ENCODE results near the gene DLGAP4.

DLGAP4 gene

GRCh38 chr20:36274181-36274841 is 31.8 kb upstream of the DLGAP4 start:
- DNase-seq (ENCODE audit: low spot score) = no peak

DNA sequence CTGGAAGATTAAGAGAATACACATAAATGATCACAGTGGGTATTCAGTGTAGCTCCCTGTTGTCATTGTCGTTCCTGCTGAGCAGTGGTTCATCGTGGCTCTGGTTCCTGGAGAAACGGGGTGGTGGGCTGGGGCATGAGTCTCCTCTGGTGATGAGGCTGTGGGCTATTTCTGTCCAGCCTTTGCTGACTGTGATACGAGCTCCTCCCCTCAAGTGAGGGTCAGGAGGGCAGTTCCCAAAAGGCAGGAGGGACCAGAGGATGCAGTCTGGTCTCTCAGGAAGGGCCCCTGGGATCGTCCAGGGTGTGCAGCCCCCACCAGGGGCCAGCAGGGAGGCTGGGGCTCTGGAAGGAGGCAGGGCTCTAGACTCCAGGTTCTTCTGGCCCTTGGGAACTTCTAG is 31.1 kb upstream of the DLGAP4 start:
- no peak for DNase-seq (ENCODE audit: low spot score)

DNA sequence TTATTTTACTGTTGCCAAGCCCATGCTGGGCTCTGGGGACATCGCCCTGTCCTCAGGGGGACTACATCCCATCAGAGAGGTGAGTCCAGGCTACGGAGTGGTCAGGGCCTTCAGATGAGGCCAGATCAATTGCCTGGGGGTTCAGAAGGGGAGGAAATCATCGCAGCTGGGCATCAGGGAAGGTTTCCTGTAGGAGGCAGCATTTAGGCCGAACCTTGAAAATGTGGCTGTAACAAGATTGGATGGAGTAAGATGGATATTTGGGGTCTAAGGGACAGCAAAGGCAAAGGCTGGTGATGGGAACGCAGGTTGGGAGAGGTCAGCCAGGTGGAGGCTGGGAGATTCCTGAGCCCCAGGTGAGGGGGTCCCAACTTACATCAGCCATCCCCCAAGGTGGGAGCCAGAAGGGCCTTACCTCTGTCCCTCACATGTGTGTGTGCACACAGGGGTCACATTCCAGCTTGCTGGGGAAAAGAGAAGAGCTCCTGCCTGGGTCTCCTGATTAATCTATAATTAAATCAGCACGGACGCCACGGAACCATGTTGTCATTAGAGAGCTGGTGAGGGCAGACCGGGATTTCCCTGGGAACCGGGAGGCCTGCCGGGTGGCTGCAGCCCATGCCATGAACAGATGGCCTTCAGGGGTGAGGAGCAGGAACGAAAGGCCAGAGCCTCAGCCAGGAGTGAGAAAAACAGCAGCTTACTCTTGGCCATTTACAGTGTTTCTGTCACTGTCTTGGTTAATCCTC is 30.5 kb upstream of the DLGAP4 start:
- DNase-seq (ENCODE audit: low spot score) = no peak

DNA sequence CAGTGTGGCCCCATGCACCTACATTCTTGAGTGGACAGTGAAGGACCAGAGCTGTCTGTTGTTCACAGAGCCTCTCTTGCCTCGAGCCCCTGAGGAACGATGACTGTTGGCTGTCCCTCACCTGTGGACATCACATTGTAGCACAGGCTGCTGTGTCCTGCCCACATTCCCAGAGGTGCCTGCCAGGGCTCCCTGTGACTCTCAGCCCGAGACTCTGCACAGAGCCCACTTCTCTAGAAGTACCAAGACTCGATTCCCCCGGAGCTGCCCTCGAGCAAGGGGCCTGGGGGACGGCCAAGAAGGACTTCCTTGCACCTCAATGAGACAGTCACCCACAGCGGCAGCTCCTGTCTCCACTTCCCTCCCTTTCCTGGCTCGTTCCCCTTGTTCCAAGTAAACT is 28.6 kb upstream of the DLGAP4 start:
- no peak for DNase-seq (ENCODE audit: low spot score)

GRCh38 chr20:36279362-36279761 is 26.8 kb upstream of the DLGAP4 start:
- no peak for DNase-seq (ENCODE audit: low spot score)

DNA sequence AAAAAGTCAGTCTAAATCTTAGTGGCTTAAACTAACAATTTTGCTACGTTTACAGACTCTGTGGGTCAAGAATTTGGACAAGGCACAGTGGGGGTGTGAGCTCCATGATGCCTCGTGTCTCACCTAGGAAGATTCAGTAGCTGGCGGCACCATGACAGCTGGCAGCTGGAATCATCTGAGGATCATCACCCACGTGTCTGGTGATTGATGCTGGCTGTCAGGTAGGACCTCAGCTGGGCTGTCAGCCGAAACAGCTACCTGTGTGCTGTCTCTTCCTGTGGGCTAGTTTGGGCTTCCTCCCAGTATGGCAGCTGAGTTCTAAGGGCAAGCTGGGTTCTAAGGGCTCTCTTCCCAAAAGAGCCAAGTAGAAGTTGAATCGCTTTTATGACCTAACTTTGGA is 26.4 kb upstream of the DLGAP4 start:
- no peak for DNase-seq (ENCODE audit: low spot score)

DNA sequence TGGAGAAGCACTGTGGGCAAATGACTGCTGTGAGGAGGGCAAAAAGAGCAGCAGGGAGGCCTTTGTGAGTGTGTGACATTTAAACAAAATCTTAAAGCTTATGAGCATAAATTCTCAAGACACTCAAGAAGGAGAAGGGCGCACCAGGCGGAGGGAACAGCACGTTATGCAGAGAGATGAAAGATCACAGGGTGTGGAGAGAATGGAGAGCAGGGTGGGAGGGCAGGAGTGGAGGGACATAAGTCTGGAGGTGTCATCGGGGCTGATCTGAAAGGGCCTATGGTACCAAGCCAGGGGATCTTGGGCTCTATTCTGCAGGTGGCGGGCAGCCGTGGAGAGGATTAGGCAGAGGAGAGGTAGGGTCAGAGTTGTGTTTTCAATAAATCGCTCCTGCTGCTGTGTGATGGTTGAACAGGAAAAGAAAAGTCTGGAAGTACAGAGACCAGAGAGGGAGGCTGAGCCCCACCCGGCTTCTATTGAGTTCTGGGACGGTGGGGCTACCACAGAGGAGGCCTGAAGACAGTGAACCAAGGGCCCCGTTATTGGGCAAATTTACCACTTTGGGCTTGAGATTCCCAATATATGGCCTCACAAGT is 24.3 kb upstream of the DLGAP4 start:
- no peak for DNase-seq (ENCODE audit: low spot score)

- DNase-seq (ENCODE audit: low spot score) = no peak
Observed at GRCh38 chr20:36284751-36285150, 21.4 kb upstream of the DLGAP4 start.

DNA sequence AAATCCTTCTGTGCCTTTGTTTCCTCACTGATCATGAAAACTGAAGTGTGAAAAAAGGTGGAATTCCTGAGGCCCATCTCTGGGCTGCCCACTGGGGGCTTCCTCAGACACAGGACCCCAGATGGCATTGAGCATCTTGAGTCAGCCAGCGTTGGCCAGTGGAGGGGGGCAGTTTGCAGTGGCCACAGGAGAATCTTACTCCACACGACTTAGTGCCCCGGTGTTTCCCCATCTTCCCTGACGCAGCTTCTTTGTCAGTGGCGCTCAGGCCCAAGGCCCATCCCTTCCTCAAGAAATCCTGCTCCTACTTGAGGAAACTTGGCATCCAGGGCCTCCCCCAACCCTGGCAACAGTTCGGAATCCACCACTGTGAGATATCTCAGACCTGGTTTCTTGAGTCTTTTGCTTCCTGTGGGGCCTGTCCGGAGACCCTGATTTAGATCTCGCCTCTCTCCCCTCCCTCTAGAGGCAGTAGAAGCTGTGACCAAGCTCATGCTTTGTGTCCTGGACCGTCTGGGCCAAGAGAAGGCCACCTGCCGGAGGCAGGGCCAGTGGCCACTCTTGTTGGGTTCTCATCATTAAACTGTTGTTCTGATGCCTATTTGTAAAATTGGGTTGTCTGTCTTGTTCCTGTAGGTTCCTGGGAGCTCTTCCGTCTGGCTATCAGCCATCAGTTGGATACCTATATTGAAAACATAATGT is 20.2 kb upstream of the DLGAP4 start:
- no peak for DNase-seq (ENCODE audit: low spot score)

GRCh38 chr20:36297656-36298055 is 8.5 kb upstream of the DLGAP4 start:
- DNase-seq (ENCODE audit: low spot score) = no peak

GRCh38 chr20:36298061-36298460 is 8.1 kb upstream of the DLGAP4 start:
- no peak for DNase-seq (ENCODE audit: low spot score)

GRCh38 chr20:36298795-36299339 is 7.3 kb upstream of the DLGAP4 start:
- DNase-seq (ENCODE audit: low spot score) = no peak

DNA sequence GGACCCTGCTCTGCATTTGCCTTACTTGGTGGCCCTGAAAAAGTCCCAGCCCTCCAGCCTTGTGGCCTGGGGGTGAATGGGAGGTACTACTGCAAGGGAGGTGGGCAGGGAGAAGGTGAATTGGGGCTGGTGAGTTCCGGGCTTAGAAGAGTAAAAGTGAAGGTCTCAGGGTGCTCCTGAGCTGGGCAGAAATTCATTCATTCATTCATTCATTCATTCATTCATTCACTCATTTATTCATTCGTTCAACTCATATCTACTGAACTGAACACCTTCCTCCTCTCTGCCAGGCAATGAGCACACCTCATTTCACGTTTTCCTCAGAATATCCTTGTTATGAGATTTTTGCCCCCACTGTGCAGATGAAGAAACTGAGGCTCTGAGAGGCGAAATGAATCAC is 6.7 kb upstream of the DLGAP4 start:
- no peak for DNase-seq (ENCODE audit: low spot score)

DNA sequence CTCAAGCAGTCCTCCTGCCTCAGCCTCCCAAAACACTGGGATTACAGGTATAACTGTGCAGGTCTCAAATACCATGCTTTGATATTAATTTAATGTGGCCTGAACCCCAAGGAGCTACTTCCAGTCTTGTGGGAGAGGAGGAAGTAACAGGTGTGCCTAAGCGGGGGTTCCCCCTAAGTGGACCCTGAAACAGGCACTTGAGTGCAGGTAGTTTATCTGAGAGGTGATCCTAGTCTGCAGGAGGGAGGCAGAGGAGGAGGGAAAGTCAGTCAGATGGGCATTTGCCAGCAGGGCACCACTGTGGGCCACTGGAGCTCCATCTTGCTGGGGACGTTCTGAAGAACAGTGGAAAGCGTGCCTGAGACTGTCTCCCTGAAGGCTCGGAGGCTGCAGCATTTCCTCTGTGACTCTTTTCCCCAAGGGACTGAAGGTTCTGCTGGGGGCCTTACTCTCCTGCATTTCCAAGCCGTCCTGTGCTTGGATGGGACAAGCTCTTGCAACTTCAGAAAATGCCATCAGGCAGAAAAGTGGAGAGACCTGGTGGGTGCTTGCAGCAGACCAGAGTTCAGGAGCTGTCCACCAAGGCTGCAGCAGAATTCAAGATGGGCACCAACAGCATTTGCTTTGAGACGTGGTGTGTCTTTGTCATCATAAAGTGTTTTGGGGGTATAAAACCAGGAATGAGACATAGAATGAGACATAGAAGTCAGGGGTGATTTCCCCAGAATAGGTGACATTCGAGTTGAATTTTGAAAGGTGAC is 4.6 kb upstream of the DLGAP4 start:
- no peak for DNase-seq (ENCODE audit: low spot score)

- DNase-seq (ENCODE audit: low spot score) = no peak
Observed at GRCh38 chr20:36303020-36303595, 3.0 kb upstream of the DLGAP4 start.

- no peak for DNase-seq (ENCODE audit: low spot score)
Observed at GRCh38 chr20:36303831-36304230, 2.3 kb upstream of the DLGAP4 start.

DNA sequence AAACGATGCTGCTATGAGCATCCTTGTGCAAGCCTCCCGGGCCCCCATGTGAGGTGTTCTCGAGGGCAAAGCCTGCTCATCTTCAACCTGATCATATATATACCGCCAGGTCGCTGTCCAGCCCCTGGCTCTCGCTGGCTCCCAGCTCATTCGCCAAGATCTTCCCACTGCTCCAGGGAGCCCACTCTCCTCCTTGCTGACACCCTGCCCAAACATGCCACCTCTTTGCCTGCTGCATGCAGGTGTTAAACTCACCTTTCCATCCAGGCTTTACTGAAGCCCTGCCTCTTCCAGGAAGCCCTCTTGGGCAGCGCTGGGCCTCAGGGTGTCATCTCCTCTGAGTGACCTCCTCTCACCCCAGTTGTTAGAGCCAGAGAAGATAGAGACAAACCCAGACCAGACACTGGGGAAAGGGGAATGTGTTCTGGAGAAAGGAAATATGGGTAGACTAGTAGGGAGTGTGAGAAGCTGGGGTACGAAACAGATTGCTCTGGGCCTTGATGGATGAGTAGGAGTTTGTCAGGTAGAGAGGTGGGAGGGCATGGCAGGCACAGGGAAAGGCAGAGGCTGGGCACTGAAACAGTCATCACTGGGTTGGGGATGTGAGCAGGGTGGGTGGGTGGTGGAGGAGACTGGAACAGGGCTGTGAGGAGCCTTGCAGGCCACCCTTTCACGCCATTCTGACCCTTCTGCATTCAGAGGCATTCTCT is 1.2 kb upstream of the DLGAP4 start:
- DNase-seq (ENCODE audit: low spot score) = no peak

- DNase-seq (ENCODE audit: low spot score) = no peak
Observed at GRCh38 chr20:36306553-36307411, 643 bp downstream of the DLGAP4 start.

GRCh38 chr20:36307412-36308325 is 1.5 kb downstream of the DLGAP4 start:
- DNase-seq (ENCODE audit: low spot score) = no peak
